Testis (tissue), 3 donors: ENCODE results near the gene LSM12. TPM values are rescaled to one million over a fixed set of nuclear protein-coding genes. Genes with fewer than 3 reads are reported as not detected.

Experiments
- DNase-seq: peaks from one replicate; pipeline ENCODE4 v3.0.0-alpha.2; 2019
- H3K27ac ChIP-seq, 2 donors: fragments of 200-600 bp; sonication (generic); one replicate each; pipeline ENCODE4 v1.5.1; 2019
- H3K27me3 ChIP-seq: fragments of 200-600 bp; sonication (generic); one replicate; pipeline ENCODE4 v1.5.1; 2019
- H3K36me3 ChIP-seq: fragments of 200-600 bp; sonication (generic); one replicate; pipeline ENCODE4 v1.5.1; 2017; ENCODE audit warnings: low read depth; ENCODE audit errors: missing control alignments
- H3K4me1 ChIP-seq: fragments of 200-600 bp; sonication (generic); one replicate; pipeline ENCODE4 v1.5.1; 2019
- H3K4me3 ChIP-seq, 2 donors: fragments of 200-600 bp; sonication (generic); one replicate each; pipeline ENCODE4 v1.5.1; 2017 to 2019
- H3K9me3 ChIP-seq: fragments of 200-600 bp; sonication (generic); one replicate; pipeline ENCODE4 v1.5.1; 2017
- POLR2A ChIP-seq: fragments of 450-650 bp; IDR thresholded peaks from one replicate; pipeline ENCODE4 v1.6.1; 2017; ENCODE audit warnings: antibody characterized with exemption, mild to moderate bottlenecking, moderate library complexity
- WGBS, 2 donors: methylation state at CpG; one replicate each; pipeline ENCODE4 v1.1.5; 2018; 5-methylcytosine and 5-hydroxymethylcytosine counted together
- intact Hi-C: fragments of 100-400 bp; cut with DNase I; formaldehyde crosslinking; loops from one replicate; pipeline ENCODE4 v1.15.1; 2023; ENCODE audit warnings: low total_unique reads
- polyA plus RNA-seq: library from polyadenylated mRNA; stranded (reverse); fragments of 350-450 nt; fragmentation: Illumina TruSeq; extraction: RNeasy Lipid Tissue Mini Kit (QIAGEN cat#74804); gene quantifications from one replicate; pipeline ENCODE4 v1.2.3, GENCODE V29; 2014; ENCODE audit warnings: low read depth, low replicate concordance; ENCODE audit not compliant: insufficient read depth
- total RNA-seq, 2 donors: library from RNA; depleted of rRNA; stranded (reverse); fragments of >200 nt; gene quantifications; one replicate each; pipeline ENCODE4 v1.2.3, GENCODE V29; 2016
- TF ChIP-seq, protein P1 (sequence below), 3 experiments: fragments of 450-650 bp in 2 of 3; fragments of 200-600 bp in 1 of 3; sonication (generic) in 1 of 3; IDR thresholded peaks; one replicate each; pipeline ENCODE4 v1.5.1; 2016 to 2019; ENCODE audit warnings: antibody characterized with exemption in 3 of 3, mild to moderate bottlenecking in 2 of 3, moderate library complexity in 1 of 3

LSM12 gene
- total and polyA plus RNA-seq, 3 donors from 2014 or later: 52.7 to 74.4 (median 57.6) TPM

DNA sequence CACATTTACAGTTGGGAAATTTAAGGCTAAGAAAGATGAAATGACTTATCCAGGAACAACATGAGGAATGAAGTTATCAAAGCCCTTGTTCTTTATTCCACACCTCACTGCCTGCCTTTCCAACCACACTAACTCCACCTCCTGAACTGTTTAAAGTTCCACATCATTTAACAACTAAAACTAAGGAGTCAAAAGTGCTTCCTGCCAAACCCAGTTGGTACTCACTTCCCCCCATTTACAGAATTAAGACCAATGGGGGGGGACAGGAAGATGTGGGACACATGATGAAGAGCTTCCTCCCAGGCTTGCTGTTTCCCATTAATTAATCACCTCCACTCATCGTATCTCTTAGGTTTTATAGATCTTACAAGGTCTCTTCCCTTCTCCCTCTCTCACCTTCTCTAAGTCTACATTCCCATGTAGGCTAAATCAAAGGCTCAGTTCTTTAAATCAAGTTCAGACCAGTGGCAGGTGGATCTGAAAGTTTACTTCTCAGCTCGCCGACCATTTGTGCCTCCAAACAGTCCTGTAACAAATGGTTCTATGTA lies 32.5 kb downstream of the LSM12 start:
- H3K36me3 ChIP-seq: no peaks in the 10 kb centered on the region
- 81 to 88% methylated on average over 3 of the region's 3 CpGs for WGBS, 2 donors

GRCh38 chr17:44030482-44030881 lies 36.0 kb downstream of the LSM12 start:
- no peaks in the 10 kb centered on the region for H3K36me3 ChIP-seq
- no peaks in the 10 kb centered on the region for H3K9me3 ChIP-seq
- H3K27me3 ChIP-seq: no peaks in the 10 kb centered on the region
- TF ChIP-seq, protein P1, sequence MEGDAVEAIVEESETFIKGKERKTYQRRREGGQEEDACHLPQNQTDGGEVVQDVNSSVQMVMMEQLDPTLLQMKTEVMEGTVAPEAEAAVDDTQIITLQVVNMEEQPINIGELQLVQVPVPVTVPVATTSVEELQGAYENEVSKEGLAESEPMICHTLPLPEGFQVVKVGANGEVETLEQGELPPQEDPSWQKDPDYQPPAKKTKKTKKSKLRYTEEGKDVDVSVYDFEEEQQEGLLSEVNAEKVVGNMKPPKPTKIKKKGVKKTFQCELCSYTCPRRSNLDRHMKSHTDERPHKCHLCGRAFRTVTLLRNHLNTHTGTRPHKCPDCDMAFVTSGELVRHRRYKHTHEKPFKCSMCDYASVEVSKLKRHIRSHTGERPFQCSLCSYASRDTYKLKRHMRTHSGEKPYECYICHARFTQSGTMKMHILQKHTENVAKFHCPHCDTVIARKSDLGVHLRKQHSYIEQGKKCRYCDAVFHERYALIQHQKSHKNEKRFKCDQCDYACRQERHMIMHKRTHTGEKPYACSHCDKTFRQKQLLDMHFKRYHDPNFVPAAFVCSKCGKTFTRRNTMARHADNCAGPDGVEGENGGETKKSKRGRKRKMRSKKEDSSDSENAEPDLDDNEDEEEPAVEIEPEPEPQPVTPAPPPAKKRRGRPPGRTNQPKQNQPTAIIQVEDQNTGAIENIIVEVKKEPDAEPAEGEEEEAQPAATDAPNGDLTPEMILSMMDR (IDR thresholded peaks at IDR 0.05): no peak
- no peak for TF ChIP-seq POLR2A
- intact Hi-C loops: no loop called here
- H3K4me1 ChIP-seq: no peaks in the 10 kb centered on the region
- H3K4me3 ChIP-seq: no peak overlapping the region
- H3K27ac ChIP-seq: no peak overlapping the region
- DNase-seq: no peak
- WGBS, 2 donors: 91 to 94% methylated on average over 3 of the region's 3 CpGs

More for the DNA sequence above, 32.5 kb downstream of the LSM12 start:
- Histone ChIP-seq H3K27me3 (no peaks in the 10 kb centered on the region), H3K9me3 (no peaks in the 10 kb centered on the region), H3K27ac (no peak overlapping the region), H3K4me1 (peaks cover 3% of the 10 kb centered on the region), H3K4me3 (no peak overlapping the region)
- intact Hi-C loops: no loop called here
- TF ChIP-seq POLR2A: no peak
- TF ChIP-seq, protein P1 (IDR thresholded peaks at IDR 0.05): no peak
- DNase-seq: no peak

- no peaks in the 10 kb centered on the region for H3K4me1 ChIP-seq
- no peak overlapping the region for H3K27ac ChIP-seq
- intact Hi-C loops: no loop called here
Observed at GRCh38 chr17:44029736-44030135, 36.7 kb downstream of the LSM12 start.

GRCh38 chr17:44024853-44025252 lies 41.6 kb downstream of the LSM12 start:
- Histone ChIP-seq H3K36me3 (no peaks in the 10 kb centered on the region), H3K4me3 (no peak overlapping the region), H3K9me3 (no peaks in the 10 kb centered on the region), H3K4me1 (no peaks in the 10 kb centered on the region), H3K27ac (no peak overlapping the region), H3K27me3 (no peaks in the 10 kb centered on the region)
- no peak for DNase-seq
- intact Hi-C loops: no loop called here
- TF ChIP-seq POLR2A: no peak
- TF ChIP-seq, protein P1 (IDR thresholded peaks at IDR 0.05): no peak
- WGBS, 2 donors: 62 to 83% methylated on average over 3 to 4 of the region's 4 CpGs

More at GRCh38 chr17:44029736-44030135, 36.7 kb downstream of the LSM12 start:
- Histone ChIP-seq H3K27me3 (no peaks in the 10 kb centered on the region), H3K9me3 (no peaks in the 10 kb centered on the region), H3K4me3 (no peak overlapping the region), H3K36me3 (no peaks in the 10 kb centered on the region)
- WGBS, 2 donors: 83 to 85% methylated on average over 5 of the region's 5 CpGs
- TF ChIP-seq POLR2A: no peak
- TF ChIP-seq, protein P1 (IDR thresholded peaks at IDR 0.05): no peak
- DNase-seq: no peak

GRCh38 chr17:44024271-44024663 lies 42.2 kb downstream of the LSM12 start:
- no peak for DNase-seq
- H3K9me3 ChIP-seq: no peaks in the 10 kb centered on the region
- no peaks in the 10 kb centered on the region for H3K4me1 ChIP-seq
- H3K36me3 ChIP-seq: no peaks in the 10 kb centered on the region
- no peak for TF ChIP-seq POLR2A
- TF ChIP-seq, protein P1 (IDR thresholded peaks at IDR 0.05): no peak
- no peaks in the 10 kb centered on the region for H3K27me3 ChIP-seq
- intact Hi-C loops: no loop called here
- no peak overlapping the region for H3K4me3 ChIP-seq
- WGBS, 2 donors: 85% methylated on average over 5 of the region's 6 CpGs; no CpG with 5 or more reads in 1 of the 2 donors
- no peak overlapping the region for H3K27ac ChIP-seq
